Measurements from ENCODE around the gene KANSL1.
A peak's percentile ranks its signal among the peaks of the same experiment; 100 is the strongest.

KANSL1 gene

DNA sequence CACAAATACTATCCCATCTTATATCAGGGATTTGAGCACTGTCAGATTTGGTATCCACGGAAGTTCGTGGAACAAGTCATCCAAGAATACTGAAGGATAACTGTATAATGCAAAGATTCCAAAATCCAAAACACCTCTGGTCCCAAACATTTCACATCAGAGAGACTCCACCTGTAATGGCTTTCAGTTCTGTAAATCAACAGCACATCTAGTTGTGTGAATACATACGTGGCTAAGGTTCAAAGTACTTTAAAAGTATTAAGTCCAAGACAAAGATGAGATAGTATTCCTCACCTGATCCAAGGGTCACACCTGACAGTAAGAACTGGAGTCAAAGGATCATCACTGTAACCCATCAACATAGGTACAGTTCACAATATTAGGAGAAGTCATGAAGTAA lies 54.8 kb downstream of the KANSL1 start:
- TF ChIP-seq, protein P1, sequence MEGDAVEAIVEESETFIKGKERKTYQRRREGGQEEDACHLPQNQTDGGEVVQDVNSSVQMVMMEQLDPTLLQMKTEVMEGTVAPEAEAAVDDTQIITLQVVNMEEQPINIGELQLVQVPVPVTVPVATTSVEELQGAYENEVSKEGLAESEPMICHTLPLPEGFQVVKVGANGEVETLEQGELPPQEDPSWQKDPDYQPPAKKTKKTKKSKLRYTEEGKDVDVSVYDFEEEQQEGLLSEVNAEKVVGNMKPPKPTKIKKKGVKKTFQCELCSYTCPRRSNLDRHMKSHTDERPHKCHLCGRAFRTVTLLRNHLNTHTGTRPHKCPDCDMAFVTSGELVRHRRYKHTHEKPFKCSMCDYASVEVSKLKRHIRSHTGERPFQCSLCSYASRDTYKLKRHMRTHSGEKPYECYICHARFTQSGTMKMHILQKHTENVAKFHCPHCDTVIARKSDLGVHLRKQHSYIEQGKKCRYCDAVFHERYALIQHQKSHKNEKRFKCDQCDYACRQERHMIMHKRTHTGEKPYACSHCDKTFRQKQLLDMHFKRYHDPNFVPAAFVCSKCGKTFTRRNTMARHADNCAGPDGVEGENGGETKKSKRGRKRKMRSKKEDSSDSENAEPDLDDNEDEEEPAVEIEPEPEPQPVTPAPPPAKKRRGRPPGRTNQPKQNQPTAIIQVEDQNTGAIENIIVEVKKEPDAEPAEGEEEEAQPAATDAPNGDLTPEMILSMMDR (conservative IDR thresholded peaks at IDR 0.05; ENCODE audit: control insufficient read depth, insufficient read depth, low read depth, low read length): no peak
- DNase-seq (ENCODE audit: low read depth): no peak
- no peak overlapping the region for H3K4me3 ChIP-seq (ENCODE audit: control insufficient read depth, low read depth, low read length)

DNA sequence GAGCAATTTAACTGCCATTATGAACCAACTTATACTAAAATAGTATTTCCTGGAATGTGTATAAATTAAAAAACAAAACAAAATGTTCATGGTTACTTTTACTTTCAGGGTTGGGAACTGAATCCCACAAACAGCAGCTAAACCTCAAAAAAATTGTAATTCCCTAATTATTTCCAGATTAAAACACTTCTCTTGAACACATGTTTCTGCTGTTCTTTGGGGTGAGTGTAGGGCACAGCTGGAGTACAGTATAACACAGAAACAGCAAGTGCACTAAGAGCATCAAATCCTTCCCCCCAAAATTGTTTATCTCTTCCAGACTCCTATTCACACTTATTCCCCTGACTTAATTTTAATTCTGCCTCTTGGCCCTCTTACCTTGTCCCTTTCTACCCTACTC lies 56.4 kb downstream of the KANSL1 start:
- TF ChIP-seq, protein P1 (conservative IDR thresholded peaks at IDR 0.05; ENCODE audit: control insufficient read depth, insufficient read depth, low read depth, low read length): no peak
- no peak overlapping the region for H3K4me3 ChIP-seq (ENCODE audit: control insufficient read depth, low read depth, low read length)
- DNase-seq (ENCODE audit: low read depth): peak; percentile 30

DNA sequence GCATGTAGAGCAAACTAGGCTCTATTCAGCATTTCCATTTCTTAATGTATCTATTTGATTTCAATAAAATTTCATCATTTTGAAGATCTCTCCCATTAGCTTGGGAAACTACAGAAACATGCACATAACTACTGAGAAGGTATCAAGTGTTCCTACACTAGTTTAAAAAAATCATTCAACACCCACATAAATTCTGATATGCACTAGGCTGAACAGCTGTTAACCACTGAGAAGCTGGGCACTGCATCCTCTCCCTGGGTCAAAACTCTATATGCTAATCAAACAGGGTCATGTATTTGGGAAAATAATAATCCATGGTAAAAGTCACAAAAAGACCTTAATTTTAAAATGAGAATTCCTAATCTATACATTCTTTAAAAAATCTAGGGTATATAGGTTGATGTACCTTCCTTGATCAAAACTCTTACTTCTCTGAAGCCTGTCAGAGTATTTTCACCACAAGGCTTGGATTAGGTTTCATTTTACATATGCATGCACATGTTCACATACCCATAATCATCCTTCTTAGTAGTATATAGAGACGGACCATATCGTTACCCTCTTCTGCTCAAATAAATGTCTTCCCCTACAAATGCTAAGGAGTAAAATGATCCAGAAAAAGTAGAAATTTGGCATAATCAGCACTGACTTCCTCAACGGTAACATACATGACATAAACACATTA lies 57.2 kb downstream of the KANSL1 start:
- TF ChIP-seq, protein P1 (conservative IDR thresholded peaks at IDR 0.05; ENCODE audit: control insufficient read depth, insufficient read depth, low read depth, low read length): no peak
- DNase-seq (ENCODE audit: low read depth): no peak
- no peak overlapping the region for H3K4me3 ChIP-seq (ENCODE audit: control insufficient read depth, low read depth, low read length)

DNA sequence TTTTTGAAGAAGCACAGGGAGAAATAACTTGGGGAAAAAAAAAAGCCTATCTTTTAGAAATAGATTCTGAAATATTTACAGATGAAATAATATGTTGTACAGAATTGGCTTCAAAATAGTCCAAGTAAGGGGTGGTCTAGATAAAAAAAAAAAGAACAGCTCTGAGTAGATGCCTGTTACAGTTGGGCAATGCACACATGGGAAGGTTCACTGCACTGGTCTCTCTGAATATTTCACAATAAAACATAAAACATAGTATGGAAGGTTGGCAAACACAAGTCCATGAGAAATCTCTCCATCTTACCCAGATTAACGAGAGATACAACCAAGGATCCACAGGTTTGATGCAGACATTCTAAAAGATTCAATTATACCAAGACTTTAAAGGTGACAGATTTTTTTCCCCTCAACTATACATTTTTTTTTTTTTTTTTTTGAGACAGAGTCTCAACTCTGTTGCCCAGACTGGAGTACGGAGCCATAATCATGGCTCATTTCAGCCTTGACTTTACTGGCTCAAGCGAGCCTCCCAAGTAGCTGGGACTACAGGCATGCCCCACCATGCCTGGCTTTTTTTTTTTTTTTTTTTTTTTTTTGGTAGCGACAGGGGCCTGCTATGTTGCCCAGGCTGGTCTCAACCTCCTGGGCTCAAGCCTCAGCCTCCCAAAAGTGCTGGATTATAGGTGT lies 58.0 kb downstream of the KANSL1 start:
- no peak for DNase-seq (ENCODE audit: low read depth)
- TF ChIP-seq, protein P1 (conservative IDR thresholded peaks at IDR 0.05; ENCODE audit: control insufficient read depth, insufficient read depth, low read depth, low read length): no peak
- no peak overlapping the region for H3K4me3 ChIP-seq (ENCODE audit: control insufficient read depth, low read depth, low read length)

DNA sequence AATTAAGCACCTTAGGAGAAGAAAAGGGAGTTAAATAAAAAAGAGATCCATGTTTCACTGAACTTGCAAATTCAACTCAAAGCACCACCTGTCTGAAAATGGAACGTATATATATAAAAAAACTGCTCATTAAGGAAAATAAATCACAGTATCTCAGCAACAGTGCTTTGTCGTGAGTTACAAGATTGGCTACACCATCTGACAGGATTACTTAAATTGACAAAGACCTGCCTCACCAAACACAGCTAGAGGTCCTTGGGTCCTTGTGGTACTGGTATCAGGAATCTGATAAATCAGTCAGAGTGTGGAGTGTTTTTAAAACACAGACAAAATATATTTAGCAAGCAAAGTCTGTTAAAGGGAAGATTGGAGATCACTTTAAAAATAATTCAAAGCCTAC lies 63.9 kb downstream of the KANSL1 start:
- TF ChIP-seq, protein P1 (conservative IDR thresholded peaks at IDR 0.05; ENCODE audit: control insufficient read depth, insufficient read depth, low read depth, low read length): no peak
- no peak for DNase-seq (ENCODE audit: low read depth)
- no peak overlapping the region for H3K4me3 ChIP-seq (ENCODE audit: control insufficient read depth, low read depth, low read length)

DNA sequence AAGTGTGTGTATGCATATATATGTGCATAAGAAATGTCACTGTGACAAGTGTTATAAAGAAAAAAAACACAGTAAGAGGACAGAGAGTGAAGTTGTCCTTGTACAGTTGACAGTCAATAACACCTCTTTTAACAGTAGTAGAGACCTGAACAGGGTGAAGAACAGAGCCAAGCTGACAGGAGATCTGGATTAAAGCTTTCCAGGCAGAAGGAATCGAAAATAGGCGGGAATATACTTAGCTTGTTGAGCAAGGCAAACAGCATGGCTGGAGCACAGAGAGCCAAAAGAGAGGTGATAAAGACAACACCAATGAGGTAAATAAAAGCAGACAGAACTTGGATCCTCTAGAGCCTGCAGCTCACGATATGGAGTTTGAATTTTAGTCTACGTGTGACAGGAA lies 64.8 kb downstream of the KANSL1 start:
- no peak overlapping the region for H3K4me3 ChIP-seq (ENCODE audit: control insufficient read depth, low read depth, low read length)
- no peak for DNase-seq (ENCODE audit: low read depth)
- TF ChIP-seq, protein P1 (conservative IDR thresholded peaks at IDR 0.05; ENCODE audit: control insufficient read depth, insufficient read depth, low read depth, low read length): no peak

Data from fibroblast of mammary gland (primary cell).